Activated CD4-positive, alpha-beta T cell treated with anti-CD3 and anti-CD28 coated beads, Interleukin-2, amount 10 ng/mL, durations not matched to agents 7 days and 5 days (primary cell): ENCODE measurements around the gene OR6B3. TPM values are rescaled to one million over a fixed set of nuclear protein-coding genes. Genes with fewer than 3 reads are reported as not detected.

Experiments used
- CTCF ChIA-PET: fragments of 350-600 bp; sonication (Branson Sonifier 250); formaldehyde crosslinking; loops from one replicate; lab custom pipeline; 2021; ENCODE audit warnings: antibody characterized with exemption; lab: Charles Lee
- POLR2A ChIA-PET: fragments of 350-600 bp; sonication (Branson Sonifier 250); formaldehyde crosslinking; loops from one replicate; lab custom pipeline; 2021; ENCODE audit warnings: antibody characterized with exemption; lab: Charles Lee
- DNase-seq: peaks from one replicate; pipeline ENCODE4 v3.0.0-alpha.2; 2020
- H3K27ac Mint-ChIP-seq: one replicate; pipeline ENCODE4 v1.8.0; 2021; ENCODE audit warnings: mild to moderate bottlenecking, moderate library complexity, mixed read lengths
- H3K27me3 Mint-ChIP-seq: one replicate; pipeline ENCODE4 v1.8.0; 2021; ENCODE audit warnings: mixed read lengths
- H3K36me3 Mint-ChIP-seq: one replicate; pipeline ENCODE4 v1.8.0; 2021; ENCODE audit warnings: low read depth, mixed read lengths
- H3K4me1 Mint-ChIP-seq: one replicate; pipeline ENCODE4 v1.8.0; 2021; ENCODE audit warnings: mixed read lengths
- H3K4me3 Mint-ChIP-seq: one replicate; pipeline ENCODE4 v1.8.0; 2021; ENCODE audit warnings: mild to moderate bottlenecking, moderate library complexity, mixed read lengths
- H3K9me3 Mint-ChIP-seq: one replicate; pipeline ENCODE4 v1.8.0; 2021; ENCODE audit warnings: mixed read lengths
- total RNA-seq, 2 experiments: library from RNA; stranded (reverse); gene quantifications; one replicate each; pipeline ENCODE4 v1.2.3, GENCODE V29; 2021

The OR6B3 gene
- total RNA-seq, 2 experiments from 2014 or later: not detected

DNA sequence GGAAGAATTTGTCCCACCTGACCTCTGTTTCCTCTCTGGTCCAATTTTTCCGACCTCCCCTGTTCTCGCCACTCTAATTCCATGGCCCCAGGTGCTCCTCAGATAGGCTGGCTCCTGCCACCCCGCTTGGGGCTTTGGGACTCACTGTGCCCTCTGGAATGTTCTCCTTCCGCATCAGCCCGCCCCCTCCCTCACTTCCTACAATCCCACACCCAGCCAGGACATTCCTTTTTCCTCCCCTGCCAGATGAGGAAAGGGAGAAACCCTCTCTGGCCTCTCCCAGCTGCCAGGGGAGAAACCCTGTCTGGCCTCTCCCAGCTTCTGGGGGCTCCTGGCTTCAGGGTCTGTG lies 20.0 kb downstream of the OR6B3 start:
- no peak for DNase-seq
- CTCF ChIA-PET: no interaction called here

DNA sequence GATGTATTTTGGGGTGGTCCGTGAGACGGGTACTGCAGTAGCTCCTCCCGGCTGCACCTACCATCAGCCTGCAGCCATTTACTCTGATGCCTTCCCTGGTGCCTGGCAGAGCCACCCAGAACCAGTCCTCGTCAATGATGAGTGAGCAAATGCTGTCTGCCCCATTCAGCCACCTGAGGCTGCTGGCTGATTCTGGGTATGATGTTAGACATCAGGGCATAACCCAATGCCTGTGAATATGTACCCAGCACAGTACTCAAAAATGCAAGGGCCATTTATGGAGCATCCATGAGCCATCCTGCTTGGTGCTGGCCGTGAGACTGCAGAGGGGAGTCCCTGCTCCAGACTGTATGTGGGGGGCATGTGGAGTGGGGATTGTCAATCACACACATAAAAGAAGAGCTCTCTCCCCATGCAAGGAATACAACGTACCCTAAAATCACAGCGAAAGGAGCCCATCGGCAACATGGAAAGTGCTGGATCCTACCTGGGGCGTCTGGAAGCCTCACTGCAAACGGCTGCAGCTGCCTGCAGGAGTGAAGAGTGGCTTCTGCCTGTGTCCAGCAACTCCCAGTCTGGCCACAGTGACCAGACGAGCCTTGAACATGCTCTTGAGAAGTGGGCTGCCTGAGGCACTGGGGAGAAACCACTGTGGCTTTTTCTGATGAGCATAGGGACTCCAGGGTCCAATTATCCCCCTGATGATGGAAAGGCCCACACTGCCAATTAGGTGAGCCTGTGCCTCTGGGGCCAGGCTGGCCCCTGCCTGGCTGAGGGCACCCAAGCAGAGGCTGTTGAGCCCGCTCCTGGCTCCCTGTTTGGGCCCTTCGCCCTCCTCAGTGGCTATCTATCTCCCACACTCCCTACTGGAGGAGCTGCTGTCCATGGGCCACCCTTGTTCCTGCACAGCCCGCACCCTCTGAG lies 20.7 kb downstream of the OR6B3 start:
- H3K4me1 Mint-ChIP-seq: no peaks in the 10 kb centered on the region
- no peaks in the 10 kb centered on the region for H3K9me3 Mint-ChIP-seq
- H3K27me3 Mint-ChIP-seq: peaks cover 37% of the 10 kb centered on the region
- no peak overlapping the region for H3K4me3 Mint-ChIP-seq
- ChIA-PET CTCF (no interaction called here), POLR2A (no interaction called here)
- H3K36me3 Mint-ChIP-seq: no peaks in the 10 kb centered on the region
- H3K27ac Mint-ChIP-seq: no peak overlapping the region
- DNase-seq: no peak

More for the DNA sequence above, 20.0 kb downstream of the OR6B3 start:
- POLR2A ChIA-PET: no interaction called here
- H3K9me3 Mint-ChIP-seq: no peaks in the 10 kb centered on the region
- no peaks in the 10 kb centered on the region for H3K4me1 Mint-ChIP-seq
- no peak overlapping the region for H3K4me3 Mint-ChIP-seq
- no peak overlapping the region for H3K27ac Mint-ChIP-seq
- H3K27me3 Mint-ChIP-seq: peaks cover 36% of the 10 kb centered on the region
- H3K36me3 Mint-ChIP-seq: no peaks in the 10 kb centered on the region

DNA sequence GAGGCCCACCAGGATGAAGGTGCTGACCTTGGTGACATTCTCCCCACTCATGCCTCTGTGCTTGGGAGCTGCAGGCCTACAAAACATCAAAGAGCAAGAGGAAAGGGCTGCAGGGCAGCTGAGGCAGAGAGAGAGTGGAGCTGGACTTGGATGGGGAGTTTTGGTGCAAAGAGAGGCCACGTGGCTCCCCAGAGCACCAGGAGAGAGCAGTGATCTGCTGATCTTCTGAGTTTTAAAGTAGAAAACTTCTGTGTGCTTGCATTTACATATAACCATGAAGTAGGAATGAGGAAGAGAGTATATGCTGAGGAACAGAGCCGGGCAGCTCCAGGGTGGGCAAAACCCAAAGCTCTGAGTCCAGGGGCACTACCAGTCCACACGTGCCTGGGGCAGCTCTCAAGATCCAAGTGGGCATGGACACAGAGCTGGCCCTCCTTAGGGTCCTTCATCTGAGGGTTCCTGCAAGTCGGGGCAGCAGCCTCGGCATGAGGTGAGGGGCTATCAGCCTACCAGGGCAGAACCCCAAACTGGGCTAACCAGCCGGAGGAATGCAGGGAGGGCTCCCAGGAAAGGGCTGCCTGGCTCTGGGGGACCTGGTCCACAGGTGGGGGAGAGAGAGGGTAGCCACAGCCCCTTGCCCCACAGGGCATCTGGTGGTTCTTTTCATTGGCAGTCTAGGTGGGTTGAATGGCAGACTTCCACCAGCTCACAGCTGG lies 22.8 kb downstream of the OR6B3 start, which contains the start of gene OR6B2:
Gene OR6B2 (minus strand): TSS at position 51 of the 716 bp plus-strand sequence. CDS start 0 bp downstream, at position 51.
- ChIA-PET CTCF (no interaction called here), POLR2A (no interaction called here)
- H3K4me1 Mint-ChIP-seq: peaks cover 6% of the 10 kb centered on the region
- peaks cover 21% of the 10 kb centered on the region for H3K27me3 Mint-ChIP-seq
- H3K4me3 Mint-ChIP-seq: no peak within 1 kb of the TSS
- no peaks in the 10 kb centered on the region for H3K9me3 Mint-ChIP-seq
- no peak within 1 kb of the TSS for H3K27ac Mint-ChIP-seq
- H3K36me3 Mint-ChIP-seq: no peaks in the 10 kb centered on the region
- DNase-seq: no peak

DNA sequence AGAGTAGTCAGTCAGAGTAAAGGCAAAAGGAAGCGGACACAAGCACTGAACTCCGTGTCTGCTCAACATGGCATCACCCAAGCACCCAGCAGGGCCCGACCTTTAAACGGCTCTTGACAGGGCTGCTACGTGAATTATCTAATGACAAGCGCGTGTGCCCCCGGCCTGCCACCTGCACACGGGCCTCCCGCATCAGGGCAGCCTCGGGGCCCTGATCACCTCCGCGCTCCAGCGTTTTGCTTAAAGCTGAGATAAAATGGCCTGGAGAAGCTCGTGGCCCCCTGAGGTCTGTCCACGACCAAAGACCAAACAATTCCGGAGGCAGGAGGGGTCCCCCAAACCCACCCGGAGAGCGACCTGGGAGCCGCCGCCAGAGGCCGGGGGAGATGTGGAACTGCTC lies 28.6 kb downstream of the OR6B3 start:
- ChIA-PET CTCF (interaction anchor here (1.0 to 1.3 kb wide), 2 partner anchors 12 kb away, joined by 3 to 4 read pairs; no protein-coding TSS in a partner anchor), POLR2A (no interaction called here)
- peak; percentile 28 for DNase-seq

DNA sequence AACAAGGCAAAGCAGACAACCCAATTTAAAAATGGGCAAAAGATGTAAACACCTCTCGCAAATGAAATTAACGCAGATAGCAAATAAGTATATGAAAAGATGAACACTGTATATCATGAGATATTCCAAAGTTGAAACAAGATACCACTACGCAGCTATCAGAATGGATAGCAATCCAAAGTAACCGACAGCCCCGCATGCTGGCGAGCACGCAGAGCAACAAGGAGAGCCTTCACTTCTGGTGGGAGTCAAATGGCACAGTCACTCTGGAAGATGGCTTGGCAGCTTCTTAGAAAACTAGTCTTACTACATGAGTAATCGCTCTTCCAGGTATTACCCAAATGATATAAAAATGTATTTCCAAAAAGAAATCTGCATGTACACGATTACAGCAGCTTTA lies 29.5 kb downstream of the OR6B3 start:
- POLR2A ChIA-PET: no interaction called here
- H3K4me3 Mint-ChIP-seq: peak overlapping the region; percentile 92

More for the DNA sequence above, 28.6 kb downstream of the OR6B3 start:
- Mint-ChIP-seq H3K9me3 (no peaks in the 10 kb centered on the region), H3K27me3 (peaks cover 6% of the 10 kb centered on the region), H3K4me3 (peak overlapping the region; percentile 92), H3K36me3 (peaks cover 10% of the 10 kb centered on the region), H3K27ac (peak overlapping the region; percentile 96), H3K4me1 (peaks cover 22% of the 10 kb centered on the region)

DNA sequence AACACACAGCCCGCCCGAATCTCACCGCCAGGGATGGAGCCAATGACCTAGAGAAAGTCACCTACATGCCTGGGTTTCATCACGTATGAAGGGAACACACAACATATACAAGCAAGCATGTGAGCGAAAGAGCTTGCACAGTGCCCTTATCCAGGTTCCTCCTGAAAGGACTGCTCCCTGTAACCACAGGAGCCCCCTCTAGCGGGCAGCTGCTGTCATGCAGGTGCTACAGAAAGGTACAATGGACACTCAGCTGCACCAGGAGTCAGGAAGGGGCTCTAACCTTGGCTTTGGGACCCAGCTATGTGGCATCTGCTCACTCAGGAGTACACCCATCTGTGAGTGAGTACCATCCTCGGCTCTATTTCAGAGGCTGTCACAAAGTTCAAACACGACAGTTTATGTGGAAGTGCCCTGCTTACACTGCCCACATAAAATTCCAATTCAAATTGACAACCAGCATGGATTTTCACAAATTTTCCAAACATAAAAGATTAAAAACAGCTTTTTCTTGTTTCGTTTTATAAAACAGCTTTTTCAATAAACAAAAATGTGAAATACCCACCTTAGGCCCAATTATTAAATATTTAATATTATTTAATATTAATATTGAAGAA lies 31.7 kb downstream of the OR6B3 start:
- CTCF ChIA-PET: interaction anchor here (0.7 to 0.9 kb wide), 3 partner anchors 10 to 75 kb away, joined by 3 read pairs; no protein-coding TSS in a partner anchor
- Mint-ChIP-seq H3K4me3 (no peak overlapping the region), H3K36me3 (peaks cover 23% of the 10 kb centered on the region), H3K27ac (no peak overlapping the region), H3K4me1 (peaks cover 21% of the 10 kb centered on the region), H3K27me3 (no peaks in the 10 kb centered on the region), H3K9me3 (no peaks in the 10 kb centered on the region)
- peak; percentile 74 for DNase-seq
- POLR2A ChIA-PET: no interaction called here

More for the DNA sequence above, 29.5 kb downstream of the OR6B3 start:
- Mint-ChIP-seq H3K27me3 (peaks cover 2% of the 10 kb centered on the region), H3K27ac (peak overlapping the region; percentile 96), H3K36me3 (peaks cover 10% of the 10 kb centered on the region), H3K4me1 (peaks cover 22% of the 10 kb centered on the region), H3K9me3 (no peaks in the 10 kb centered on the region)
- DNase-seq: no peak
- CTCF ChIA-PET: no interaction called here

DNA sequence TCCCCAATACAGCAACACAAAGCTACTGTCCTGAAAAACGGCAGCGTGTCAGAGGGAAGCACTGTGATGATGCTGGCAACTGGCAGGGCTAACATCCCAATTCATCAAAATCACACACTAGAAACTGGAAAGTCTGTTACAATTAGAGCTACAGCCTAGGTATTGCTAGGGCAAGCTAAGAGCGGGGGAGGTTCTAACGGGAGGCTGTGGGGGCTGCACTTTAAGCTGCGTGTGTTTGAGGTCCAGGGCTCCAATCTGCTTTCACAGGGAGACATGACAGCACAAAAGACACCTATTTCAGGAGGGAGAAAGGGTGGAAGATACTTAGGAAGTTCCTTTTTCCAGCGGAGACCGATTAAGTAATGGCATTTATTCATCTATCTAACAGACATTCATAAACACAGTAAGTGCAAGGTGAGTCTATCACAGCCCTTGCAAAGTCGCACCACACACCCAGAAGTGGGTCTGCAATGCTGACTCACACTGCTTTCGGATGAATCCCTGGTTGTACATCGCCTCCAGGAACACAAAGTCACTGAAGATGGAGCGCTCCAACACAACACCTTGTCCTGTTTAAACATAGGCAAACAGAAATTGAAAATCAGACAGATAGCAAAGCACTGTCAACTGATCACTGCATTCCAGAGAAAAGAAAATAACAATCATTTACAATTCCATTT lies 35.1 kb downstream of the OR6B3 start:
- Mint-ChIP-seq H3K9me3 (no peaks in the 10 kb centered on the region), H3K27me3 (no peaks in the 10 kb centered on the region), H3K4me3 (no peak overlapping the region), H3K4me1 (peaks cover 5% of the 10 kb centered on the region), H3K36me3 (peaks cover 34% of the 10 kb centered on the region), H3K27ac (no peak overlapping the region)
- no peak for DNase-seq
- CTCF ChIA-PET: no interaction called here
- POLR2A ChIA-PET: no interaction called here

DNA sequence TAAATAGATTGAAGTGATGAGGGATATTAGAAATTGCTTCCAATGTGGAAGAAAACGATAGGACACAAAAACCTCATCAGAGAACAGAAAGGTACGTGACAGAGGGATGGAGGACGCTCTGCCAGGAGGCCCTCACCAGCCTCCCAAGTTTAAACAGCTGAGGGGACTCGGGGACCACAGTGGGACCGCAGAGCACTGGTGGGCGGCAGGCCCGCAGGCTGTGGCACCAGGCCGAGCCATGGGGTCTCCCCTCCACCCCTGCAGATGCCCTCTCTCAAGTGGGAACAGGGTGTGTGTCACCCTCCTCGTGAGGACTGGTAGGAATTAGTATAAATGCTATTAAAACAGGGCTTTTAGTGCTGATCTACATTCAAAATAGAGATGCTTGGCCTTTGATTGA lies 39.0 kb downstream of the OR6B3 start:
- Mint-ChIP-seq H3K36me3 (peaks cover 33% of the 10 kb centered on the region), H3K4me3 (no peak overlapping the region), H3K9me3 (no peaks in the 10 kb centered on the region), H3K27me3 (no peaks in the 10 kb centered on the region), H3K4me1 (no peaks in the 10 kb centered on the region), H3K27ac (no peak overlapping the region)
- DNase-seq: no peak
- POLR2A ChIA-PET: no interaction called here
- CTCF ChIA-PET: no interaction called here

DNA sequence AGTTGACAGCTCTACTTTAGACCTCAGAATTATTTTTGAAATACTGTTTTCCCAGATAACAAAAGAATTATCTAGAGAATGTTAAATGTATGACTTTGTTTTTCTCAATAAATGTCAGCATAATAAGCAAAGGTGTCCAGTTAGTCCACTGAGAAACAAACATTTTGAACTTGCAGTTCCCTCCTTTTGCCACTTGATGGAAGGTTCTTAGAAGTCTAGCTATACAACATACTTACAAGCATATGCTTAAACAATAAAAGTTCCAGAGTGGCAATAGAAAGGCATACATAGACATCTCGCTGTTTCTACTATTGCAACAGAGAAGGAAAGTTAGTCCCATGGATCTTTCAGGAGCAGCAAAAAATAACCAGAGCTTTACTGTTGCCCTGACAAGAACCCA lies 40.0 kb downstream of the OR6B3 start:
- CTCF ChIA-PET: interaction anchor here (0.9 to 1.1 kb wide), 3 partner anchors 12 to 44 kb away, joined by 3 to 4 read pairs (median 3); partner anchors contain the start of gene NDUFA10
- H3K9me3 Mint-ChIP-seq: no peaks in the 10 kb centered on the region
- POLR2A ChIA-PET: no interaction called here

DNA sequence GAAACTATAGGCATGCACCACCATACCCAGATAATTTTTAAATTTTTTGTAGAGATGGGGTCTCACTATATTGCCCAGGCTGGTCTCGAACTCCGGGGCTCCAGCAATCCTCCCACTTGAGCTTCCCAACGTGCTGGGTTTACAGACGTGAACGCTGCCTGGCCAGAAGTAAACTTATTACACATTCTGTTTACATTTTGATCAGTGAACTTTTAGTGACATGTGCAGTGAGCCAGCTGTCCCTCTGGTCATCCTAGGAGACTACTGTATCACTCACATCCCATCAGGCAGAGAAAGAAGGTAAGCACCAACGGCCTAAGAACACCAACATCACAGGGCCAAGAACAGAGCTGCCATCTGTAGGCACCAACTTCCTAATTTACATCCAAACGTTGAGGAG lies 50.3 kb downstream of the OR6B3 start:
- H3K9me3 Mint-ChIP-seq: no peaks in the 10 kb centered on the region
- no peak overlapping the region for H3K4me3 Mint-ChIP-seq
- no peaks in the 10 kb centered on the region for H3K4me1 Mint-ChIP-seq
- ChIA-PET CTCF (interaction anchor here (0.7 kb wide), 1 partner anchor 11 kb away, joined by 3 read pairs; no protein-coding TSS in a partner anchor), POLR2A (no interaction called here)
- DNase-seq: no peak
- H3K27me3 Mint-ChIP-seq: no peaks in the 10 kb centered on the region
- H3K36me3 Mint-ChIP-seq: peaks cover 28% of the 10 kb centered on the region
- H3K27ac Mint-ChIP-seq: no peak overlapping the region

More for the DNA sequence above, 40.0 kb downstream of the OR6B3 start:
- Mint-ChIP-seq H3K4me3 (no peak overlapping the region), H3K36me3 (peaks cover 33% of the 10 kb centered on the region), H3K27me3 (no peaks in the 10 kb centered on the region), H3K4me1 (no peaks in the 10 kb centered on the region), H3K27ac (no peak overlapping the region)
- DNase-seq: no peak

DNA sequence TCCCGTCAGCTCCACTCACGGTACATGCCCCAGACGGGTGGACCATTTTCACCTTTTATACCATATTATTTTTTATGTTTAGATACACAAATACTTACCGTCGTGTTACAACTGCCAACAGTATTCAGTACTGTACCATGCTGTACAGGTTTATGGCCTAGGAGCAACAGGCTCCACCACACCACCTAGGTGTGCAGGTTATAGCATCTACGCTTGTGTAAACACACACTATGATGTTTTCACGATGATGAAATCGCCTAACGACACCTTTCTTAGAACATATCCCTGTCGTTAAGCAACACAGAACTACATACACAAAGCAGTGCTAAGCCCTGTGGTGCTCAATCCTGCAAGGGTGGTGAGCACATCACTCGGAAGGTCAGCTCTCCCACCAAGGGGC lies 52.6 kb downstream of the OR6B3 start:
- Mint-ChIP-seq H3K4me3 (no peak overlapping the region), H3K27me3 (no peaks in the 10 kb centered on the region), H3K4me1 (no peaks in the 10 kb centered on the region), H3K36me3 (peaks cover 22% of the 10 kb centered on the region), H3K9me3 (no peaks in the 10 kb centered on the region), H3K27ac (no peak overlapping the region)
- ChIA-PET POLR2A (no interaction called here), CTCF (no interaction called here)
- DNase-seq: no peak

DNA sequence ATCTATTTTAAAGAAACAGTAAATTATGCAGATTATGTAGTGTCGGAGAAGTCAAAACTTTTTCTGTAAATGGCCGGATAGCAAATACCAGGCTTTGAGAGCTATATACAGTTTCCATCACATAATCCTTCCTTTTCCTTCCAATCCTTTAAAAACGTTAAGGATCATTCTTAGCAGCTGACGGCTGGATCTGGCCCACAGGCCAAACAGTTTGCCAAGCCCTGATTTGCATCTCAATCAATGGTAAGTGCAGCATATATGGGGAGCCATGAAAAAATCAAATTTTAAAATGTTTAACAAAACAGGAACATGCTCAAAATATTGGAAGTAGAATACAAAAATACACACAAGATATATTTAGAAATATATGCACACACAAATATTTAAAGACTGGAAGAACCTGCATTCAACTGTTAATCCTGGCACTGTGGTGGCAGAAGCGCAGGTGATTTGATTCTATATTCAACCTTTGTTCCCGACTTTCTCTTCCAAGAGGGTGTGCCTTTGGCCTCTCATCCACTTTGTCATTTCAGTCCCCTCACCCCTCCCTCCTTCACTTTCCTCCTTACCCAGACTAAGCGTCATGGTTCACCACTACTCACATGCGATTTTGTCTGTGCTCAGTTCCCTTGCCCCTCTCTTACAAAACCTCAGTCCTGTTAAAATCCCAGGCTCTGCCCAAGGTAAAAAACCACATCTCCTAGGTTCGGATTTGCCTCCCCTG lies 55.5 kb downstream of the OR6B3 start:
- Mint-ChIP-seq H3K27ac (peak overlapping the region; percentile 32), H3K36me3 (peaks cover 17% of the 10 kb centered on the region), H3K4me3 (no peak overlapping the region), H3K4me1 (no peaks in the 10 kb centered on the region), H3K9me3 (no peaks in the 10 kb centered on the region), H3K27me3 (no peaks in the 10 kb centered on the region)
- DNase-seq: no peak
- ChIA-PET CTCF (interaction anchor here (0.6 kb wide), 1 partner anchor 1911 kb away, joined by 3 read pairs; no protein-coding TSS in a partner anchor), POLR2A (no interaction called here)
